ENCODE data around the gene DDB1.

The DDB1 gene

DNA sequence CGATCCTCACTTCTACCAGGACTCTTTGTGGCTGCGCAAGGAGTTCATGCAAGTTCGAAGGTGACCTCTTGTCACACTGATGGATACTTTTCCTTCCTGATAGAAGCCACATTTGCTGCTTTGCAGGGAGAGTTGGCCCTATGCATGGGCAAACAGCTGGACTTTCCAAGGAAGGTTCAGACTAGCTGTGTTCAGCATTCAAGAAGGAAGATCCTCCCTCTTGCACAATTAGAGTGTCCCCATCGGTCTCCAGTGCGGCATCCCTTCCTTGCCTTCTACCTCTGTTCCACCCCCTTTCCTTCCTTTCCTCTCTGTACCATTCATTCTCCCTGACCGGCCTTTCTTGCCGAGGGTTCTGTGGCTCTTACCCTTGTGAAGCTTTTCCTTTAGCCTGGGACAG, 35.7 kb upstream of the DDB1 start:
- H3K27me3 ChIP-seq (ENCODE audit: control insufficient read depth in 5 of 5, insufficient read depth in 4 of 5, low read length in 5 of 5) = no peaks in the 10 kb centered on the region
- peaks cover 12 to 58% (median 49%) of the 10 kb centered on the region in 5 donors for H3K36me3 ChIP-seq (ENCODE audit: control insufficient read depth in 5 of 5, insufficient read depth in 5 of 5, low read length in 5 of 5)
- H3K27ac ChIP-seq (ENCODE audit: low read depth, low read length) = peak overlapping the region; percentile 85
- peaks cover 5 to 32% (median 25%) of the 10 kb centered on the region in 5 donors for H3K4me1 ChIP-seq (ENCODE audit: control insufficient read depth in 5 of 5, insufficient read depth in 5 of 5, low read length in 5 of 5)
- no peak overlapping the region for H3K9ac ChIP-seq (ENCODE audit: low read length in 5 of 5)
- no peak overlapping the region for H3K4me3 ChIP-seq (ENCODE audit: low read depth in 1 of 5, low read length in 5 of 5)
- no peaks in the 10 kb centered on the region for H3K9me3 ChIP-seq (ENCODE audit: control insufficient read depth in 5 of 5, low read length in 5 of 5)

GRCh38 chr11:61367406-61367805, 34.5 kb upstream of the DDB1 start:
- H3K27me3 ChIP-seq (ENCODE audit: control insufficient read depth in 5 of 5, insufficient read depth in 4 of 5, low read length in 5 of 5) = no peaks in the 10 kb centered on the region
- H3K9me3 ChIP-seq (ENCODE audit: control insufficient read depth in 5 of 5, low read length in 5 of 5) = no peaks in the 10 kb centered on the region
- no peak overlapping the region for H3K9ac ChIP-seq (ENCODE audit: low read length in 5 of 5)
- no peak overlapping the region for H3K4me3 ChIP-seq (ENCODE audit: low read depth in 1 of 5, low read length in 5 of 5)
- peak overlapping the region; percentile 1 for H3K27ac ChIP-seq (ENCODE audit: low read depth, low read length)
- peaks cover 13 to 58% (median 49%) of the 10 kb centered on the region in 5 donors for H3K36me3 ChIP-seq (ENCODE audit: control insufficient read depth in 5 of 5, insufficient read depth in 5 of 5, low read length in 5 of 5)
- peaks cover 5 to 44% (median 38%) of the 10 kb centered on the region in 5 donors for H3K4me1 ChIP-seq (ENCODE audit: control insufficient read depth in 5 of 5, insufficient read depth in 5 of 5, low read length in 5 of 5)

DNA sequence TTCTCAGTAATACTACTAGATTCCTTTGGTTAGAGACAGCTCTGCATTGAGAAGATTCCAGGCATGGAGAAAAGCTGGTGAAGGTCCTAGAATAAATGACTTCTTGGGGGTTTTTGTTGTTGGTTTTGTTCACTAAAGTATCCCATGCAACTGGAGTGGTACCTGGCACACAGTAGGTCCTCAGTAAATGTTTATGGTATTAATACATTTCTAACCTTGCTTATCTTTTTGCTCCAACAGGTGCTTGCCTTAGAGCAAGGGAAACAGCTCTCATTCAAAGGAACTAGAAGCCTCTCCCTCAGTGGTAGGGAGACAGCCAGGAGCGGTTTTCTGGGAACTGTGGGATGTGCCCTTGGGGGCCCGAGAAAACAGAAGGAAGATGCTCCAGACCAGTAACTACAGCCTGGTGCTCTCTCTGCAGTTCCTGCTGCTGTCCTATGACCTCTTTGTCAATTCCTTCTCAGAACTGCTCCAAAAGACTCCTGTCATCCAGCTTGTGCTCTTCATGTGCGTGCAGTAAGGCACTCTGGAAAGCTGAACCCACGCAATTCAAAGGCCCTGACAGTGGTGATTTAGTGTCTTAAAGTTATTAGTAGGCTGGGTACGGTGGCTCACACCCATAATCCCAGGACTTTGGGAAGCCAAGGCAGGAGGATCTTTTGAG, 31.2 kb upstream of the DDB1 start:
- Histone ChIP-seq H3K36me3 (ENCODE audit: control insufficient read depth in 5 of 5, insufficient read depth in 5 of 5, low read length in 5 of 5) (peaks cover 13 to 47% (median 39%) of the 10 kb centered on the region in 5 donors), H3K4me3 (ENCODE audit: low read depth in 1 of 5, low read length in 5 of 5) (no peak overlapping the region)

GRCh38 chr11:61362542-61362875, 29.6 kb upstream of the DDB1 start:
- H3K9me3 ChIP-seq (ENCODE audit: control insufficient read depth in 5 of 5, low read length in 5 of 5) = no peaks in the 10 kb centered on the region
- H3K27me3 ChIP-seq (ENCODE audit: control insufficient read depth in 5 of 5, insufficient read depth in 4 of 5, low read length in 5 of 5) = no peaks in the 10 kb centered on the region
- peaks cover 10 to 33% (median 27%) of the 10 kb centered on the region in 5 donors for H3K36me3 ChIP-seq (ENCODE audit: control insufficient read depth in 5 of 5, insufficient read depth in 5 of 5, low read length in 5 of 5)
- peak overlapping the region; percentile 83 to 99 (median 96) for H3K9ac ChIP-seq (ENCODE audit: low read length in 5 of 5)
- peaks cover 7 to 50% (median 47%) of the 10 kb centered on the region in 5 donors for H3K4me1 ChIP-seq (ENCODE audit: control insufficient read depth in 5 of 5, insufficient read depth in 5 of 5, low read length in 5 of 5)
- H3K27ac ChIP-seq (ENCODE audit: low read depth, low read length) = peak overlapping the region; percentile 97
- H3K4me3 ChIP-seq (ENCODE audit: low read depth in 1 of 5, low read length in 5 of 5) = peak overlapping the region; percentile 70 to 98 (median 85)

More for the DNA sequence above, 31.2 kb upstream of the DDB1 start:
- Histone ChIP-seq H3K9ac (ENCODE audit: low read length in 5 of 5) (peak overlapping the region in 1 of 5 donors; percentile 54), H3K27me3 (ENCODE audit: control insufficient read depth in 5 of 5, insufficient read depth in 4 of 5, low read length in 5 of 5) (no peaks in the 10 kb centered on the region), H3K27ac (ENCODE audit: low read depth, low read length) (no peak overlapping the region), H3K4me1 (ENCODE audit: control insufficient read depth in 5 of 5, insufficient read depth in 5 of 5, low read length in 5 of 5) (peaks cover 7 to 52% (median 48%) of the 10 kb centered on the region in 5 donors), H3K9me3 (ENCODE audit: control insufficient read depth in 5 of 5, low read length in 5 of 5) (no peaks in the 10 kb centered on the region)

- Histone ChIP-seq H3K4me3 (ENCODE audit: low read depth in 1 of 5, low read length in 5 of 5) (peak within 1 kb of the TSS; percentile 70 to 98 (median 85)), H3K9ac (ENCODE audit: low read length in 5 of 5) (peak within 1 kb of the TSS; percentile 83 to 99 (median 96)), H3K36me3 (ENCODE audit: control insufficient read depth in 5 of 5, insufficient read depth in 5 of 5, low read length in 5 of 5) (peaks cover 6 to 30% (median 21%) of the 10 kb centered on the region in 5 donors), H3K27ac (ENCODE audit: low read depth, low read length) (peak within 1 kb of the TSS; percentile 97), H3K27me3 (ENCODE audit: control insufficient read depth in 5 of 5, insufficient read depth in 4 of 5, low read length in 5 of 5) (no peaks in the 10 kb centered on the region), H3K4me1 (ENCODE audit: control insufficient read depth in 5 of 5, insufficient read depth in 5 of 5, low read length in 5 of 5) (peaks cover 7 to 56% (median 49%) of the 10 kb centered on the region in 5 donors), H3K9me3 (ENCODE audit: control insufficient read depth in 5 of 5, low read length in 5 of 5) (no peaks in the 10 kb centered on the region)
Observed at GRCh38 chr11:61361741-61362541, 29.0 kb upstream of the DDB1 start, which contains the start of the genes CYB561A3 and TMEM138. Gene CYB561A3 (minus strand): TSS chr11:61361882. CDS start chr11:61356713, 5,169 bp downstream. Gene TMEM138 (plus strand): TSS chr11:61362374. CDS start chr11:61364391, 2,017 bp downstream.

GRCh38 chr11:61361237-61361740, 28.4 kb upstream of the DDB1 start:
- peak overlapping the region; percentile 97 for H3K27ac ChIP-seq (ENCODE audit: low read depth, low read length)
- H3K9me3 ChIP-seq (ENCODE audit: control insufficient read depth in 5 of 5, low read length in 5 of 5) = no peaks in the 10 kb centered on the region
- no peaks in the 10 kb centered on the region for H3K27me3 ChIP-seq (ENCODE audit: control insufficient read depth in 5 of 5, insufficient read depth in 4 of 5, low read length in 5 of 5)
- peaks cover 7 to 62% (median 52%) of the 10 kb centered on the region in 5 donors for H3K4me1 ChIP-seq (ENCODE audit: control insufficient read depth in 5 of 5, insufficient read depth in 5 of 5, low read length in 5 of 5)
- peaks cover 6 to 27% (median 18%) of the 10 kb centered on the region in 5 donors for H3K36me3 ChIP-seq (ENCODE audit: control insufficient read depth in 5 of 5, insufficient read depth in 5 of 5, low read length in 5 of 5)
- H3K9ac ChIP-seq (ENCODE audit: low read length in 5 of 5) = peak overlapping the region; percentile 83 to 99 (median 95)
- H3K4me3 ChIP-seq (ENCODE audit: low read depth in 1 of 5, low read length in 5 of 5) = peak overlapping the region; percentile 70 to 97 (median 85)

DNA sequence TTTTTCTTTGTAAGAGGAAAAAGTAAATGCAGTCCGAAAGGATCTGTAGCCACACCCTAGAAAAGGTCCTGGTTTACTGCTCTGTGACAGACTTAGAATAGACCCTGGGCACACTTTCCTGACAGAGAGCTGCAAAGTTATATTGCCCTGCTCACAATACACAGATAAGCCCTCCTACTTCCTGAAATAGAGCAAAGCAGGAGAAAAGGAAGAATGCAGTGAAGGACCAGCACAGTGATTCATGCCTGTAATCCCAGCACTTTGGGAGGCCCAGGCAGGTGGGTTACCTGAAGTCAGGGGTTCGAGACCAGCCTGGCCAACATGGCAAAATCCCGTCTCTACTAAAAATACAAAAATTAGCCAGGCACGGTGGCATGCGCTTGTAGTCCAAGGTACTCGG, 26.6 kb upstream of the DDB1 start:
- H3K36me3 ChIP-seq (ENCODE audit: control insufficient read depth in 5 of 5, insufficient read depth in 5 of 5, low read length in 5 of 5) = peaks cover 6 to 20% (median 10%) of the 10 kb centered on the region in 5 donors
- no peak overlapping the region for H3K4me3 ChIP-seq (ENCODE audit: low read depth in 1 of 5, low read length in 5 of 5)
- H3K27ac ChIP-seq (ENCODE audit: low read depth, low read length) = no peak overlapping the region
- H3K9ac ChIP-seq (ENCODE audit: low read length in 5 of 5) = no peak overlapping the region
- peaks cover 7 to 63% (median 52%) of the 10 kb centered on the region in 5 donors for H3K4me1 ChIP-seq (ENCODE audit: control insufficient read depth in 5 of 5, insufficient read depth in 5 of 5, low read length in 5 of 5)
- H3K9me3 ChIP-seq (ENCODE audit: control insufficient read depth in 5 of 5, low read length in 5 of 5) = no peaks in the 10 kb centered on the region
- no peaks in the 10 kb centered on the region for H3K27me3 ChIP-seq (ENCODE audit: control insufficient read depth in 5 of 5, insufficient read depth in 4 of 5, low read length in 5 of 5)

DNA sequence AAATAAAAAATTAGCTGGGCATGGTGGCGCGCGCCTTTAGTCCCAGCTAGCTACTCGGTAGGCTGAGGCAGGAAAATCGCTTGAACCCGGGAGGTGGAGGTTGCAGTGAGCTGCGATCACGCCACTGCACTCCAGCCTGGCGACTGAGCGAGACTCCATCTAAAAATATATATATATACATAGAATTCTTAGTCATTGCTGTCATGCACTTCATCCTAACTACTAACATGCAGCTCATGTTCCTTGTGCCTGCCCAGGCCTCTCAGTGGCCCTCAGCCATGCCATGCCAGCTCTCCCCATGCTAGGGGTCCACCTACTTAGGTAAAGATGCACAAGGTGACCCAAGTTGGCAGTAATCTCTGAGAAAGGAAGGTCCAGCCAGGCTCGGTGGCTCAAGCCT, 25.7 kb upstream of the DDB1 start:
- Histone ChIP-seq H3K27ac (ENCODE audit: low read depth, low read length) (no peak overlapping the region), H3K9me3 (ENCODE audit: control insufficient read depth in 5 of 5, low read length in 5 of 5) (no peaks in the 10 kb centered on the region), H3K27me3 (ENCODE audit: control insufficient read depth in 5 of 5, insufficient read depth in 4 of 5, low read length in 5 of 5) (no peaks in the 10 kb centered on the region), H3K9ac (ENCODE audit: low read length in 5 of 5) (no peak overlapping the region), H3K4me3 (ENCODE audit: low read depth in 1 of 5, low read length in 5 of 5) (no peak overlapping the region), H3K4me1 (ENCODE audit: control insufficient read depth in 5 of 5, insufficient read depth in 5 of 5, low read length in 5 of 5) (peaks cover 7 to 61% (median 43%) of the 10 kb centered on the region in 5 donors), H3K36me3 (ENCODE audit: control insufficient read depth in 5 of 5, insufficient read depth in 5 of 5, low read length in 5 of 5) (peaks cover under 1 to 18% (median 11%) of the 10 kb centered on the region in 5 donors)

DNA sequence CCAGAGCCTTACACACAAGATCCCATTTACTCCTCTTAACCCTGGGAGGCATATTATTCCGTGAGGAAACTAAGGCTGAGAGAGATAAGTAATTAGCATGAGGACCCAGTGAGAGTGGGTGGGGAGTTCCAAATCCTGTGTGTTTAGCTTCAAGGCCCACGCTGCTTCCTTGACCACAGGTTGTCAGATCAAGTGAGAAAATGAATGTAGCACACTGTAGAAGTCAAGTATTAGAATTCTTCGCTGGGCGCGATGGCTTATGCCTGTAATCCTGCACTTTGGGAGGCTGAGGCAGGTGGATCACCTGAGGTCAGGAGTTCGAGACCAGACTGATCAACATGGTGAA, 25.0 kb upstream of the DDB1 start:
- H3K27me3 ChIP-seq (ENCODE audit: control insufficient read depth in 5 of 5, insufficient read depth in 4 of 5, low read length in 5 of 5) = no peaks in the 10 kb centered on the region
- peaks cover 7 to 54% (median 36%) of the 10 kb centered on the region in 5 donors for H3K4me1 ChIP-seq (ENCODE audit: control insufficient read depth in 5 of 5, insufficient read depth in 5 of 5, low read length in 5 of 5)
- no peaks in the 10 kb centered on the region for H3K9me3 ChIP-seq (ENCODE audit: control insufficient read depth in 5 of 5, low read length in 5 of 5)
- peak overlapping the region in 1 of 5 donors; percentile 1 for H3K9ac ChIP-seq (ENCODE audit: low read length in 5 of 5)
- peaks cover 0 to 25% (median 18%) of the 10 kb centered on the region in 5 donors for H3K36me3 ChIP-seq (ENCODE audit: control insufficient read depth in 5 of 5, insufficient read depth in 5 of 5, low read length in 5 of 5)
- H3K4me3 ChIP-seq (ENCODE audit: low read depth in 1 of 5, low read length in 5 of 5) = no peak overlapping the region
- no peak overlapping the region for H3K27ac ChIP-seq (ENCODE audit: low read depth, low read length)

Data from subcutaneous abdominal adipose tissue (tissue), 5 donors.